H1 (cell line): Measurements from ENCODE around the gene POLR3F. TPM values are rescaled to one million over a fixed set of nuclear protein-coding genes. Genes with fewer than 3 reads are reported as not detected.
A peak's percentile ranks its signal among the peaks of the same experiment; 100 is the strongest.

Source experiments
- GABPA ChIP-seq: IDR thresholded peaks from 2 replicates; pipeline ENCODE4 v1.6.1; 2011; ENCODE audit warnings: mild to moderate bottlenecking, low read length, moderate library complexity, borderline replicate concordance; ENCODE audit not compliant: insufficient read depth
- KDM4A ChIP-seq: IDR thresholded peaks from one replicate; pipeline ENCODE4 v1.7.1; 2012; ENCODE audit warnings: low read depth, mild to moderate bottlenecking, moderate library complexity, low read length, inconsistent platforms; ENCODE audit not compliant: severe bottlenecking
- SIX5 ChIP-seq: IDR thresholded peaks from 2 replicates; pipeline ENCODE4 v1.6.1; 2011; ENCODE audit warnings: mild to moderate bottlenecking, low read depth, low read length
- SP4 ChIP-seq: IDR thresholded peaks from 2 replicates; pipeline ENCODE4 v1.6.1; 2012; ENCODE audit warnings: low read length, inconsistent platforms
- TEAD4 ChIP-seq: IDR thresholded peaks from 2 replicates; pipeline ENCODE4 v1.6.1; 2012; ENCODE audit warnings: low read depth, low read length, inconsistent platforms, mixed read lengths
- polyA plus RNA-seq, 7 experiments: library from polyadenylated mRNA; depleted of rRNA in 3 of 7; stranded (reverse) in 5 of 7; unstranded in 2 of 7; fragments of >200 nt in 5 of 7; fragments of 200-250 nt in 2 of 7; gene quantifications; 1 replicate in 5 of 7; 2 replicates in 1 of 7; 4 replicates in 1 of 7; pipeline versions ENCODE4 v1.2.1 to v1.2.3, GENCODE V29; 2011 to 2013; ENCODE audit warnings: missing spikeins in 2 of 7, mixed read lengths in 2 of 7
- total RNA-seq: library from RNA; stranded (reverse); fragmentation: NEBNext Ultra II Directional; extraction: Animal tissue kit (Norgen Biotek cat#: 25700); gene quantifications from 2 replicates; pipeline ENCODE4 v1.2.1, GENCODE V29; 2021
- TF ChIP-seq, protein P1 (sequence below): IDR thresholded peaks from 2 replicates; pipeline ENCODE4 v1.6.1; 2012; ENCODE audit warnings: low read length, inconsistent platforms
- TF ChIP-seq, protein P2 (sequence below): IDR thresholded peaks from 2 replicates; pipeline ENCODE4 v1.6.1; 2011; ENCODE audit warnings: low read depth, mild to moderate bottlenecking, low read length; ENCODE audit not compliant: insufficient read depth

POLR3F gene
- total and polyA plus RNA-seq, 2 of the 8 experiments (the other 6 are each of a cell fraction or from before 2014, with no cell fraction given), result 5.7 to 14.0 TPM

DNA sequence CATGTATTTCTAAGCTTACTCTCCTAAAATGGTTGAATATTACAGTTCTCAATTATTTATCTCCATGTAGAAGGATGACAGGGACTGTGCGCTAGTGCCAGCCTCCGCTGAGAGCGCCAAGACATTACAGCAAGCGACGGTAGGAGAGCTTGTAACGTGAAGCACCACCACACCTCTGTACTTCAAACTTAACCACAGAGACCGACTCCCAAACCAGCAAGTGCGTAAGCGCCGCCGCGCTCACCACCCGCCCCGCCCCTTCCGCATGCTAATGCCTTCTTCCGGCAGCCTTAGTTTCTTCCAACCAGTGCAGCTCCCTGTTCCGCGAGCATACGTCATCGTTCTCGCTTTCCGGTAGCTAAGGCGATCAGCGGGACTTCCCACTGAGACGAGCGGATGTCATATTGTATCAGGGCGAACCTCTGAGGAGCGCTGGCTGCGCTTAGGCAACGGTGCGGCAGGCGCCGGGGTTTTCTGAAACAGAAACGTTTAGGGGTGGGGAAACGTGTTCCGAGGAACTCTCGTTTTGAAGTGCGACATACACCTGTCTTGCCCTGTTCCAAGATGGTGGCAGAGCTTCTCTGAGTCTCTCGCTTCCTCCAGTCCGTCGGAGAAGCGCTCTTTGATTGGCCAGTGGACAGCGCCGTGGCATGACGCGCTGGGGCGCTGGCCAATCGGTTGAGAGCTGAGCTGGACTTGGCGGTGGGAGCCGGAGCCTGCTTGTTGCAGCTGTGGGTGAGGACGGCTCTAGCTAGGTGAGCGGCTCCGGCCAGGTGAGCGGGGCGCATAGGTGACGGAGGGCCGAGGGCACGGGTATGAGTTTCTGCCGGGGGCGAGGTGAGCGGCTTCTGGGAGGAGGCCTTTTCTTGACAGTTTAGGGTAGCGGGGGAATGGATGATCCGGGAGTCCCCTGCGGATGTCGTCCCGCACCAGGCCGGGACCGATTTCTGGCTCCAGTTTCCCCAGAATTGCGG, 40.3 kb downstream of the POLR3F start, which contains the start of gene SEC23B (continued):
- no peak for TF ChIP-seq SIX5
- TF ChIP-seq KDM4A, result peak; percentile 77
- TF ChIP-seq, protein P1, sequence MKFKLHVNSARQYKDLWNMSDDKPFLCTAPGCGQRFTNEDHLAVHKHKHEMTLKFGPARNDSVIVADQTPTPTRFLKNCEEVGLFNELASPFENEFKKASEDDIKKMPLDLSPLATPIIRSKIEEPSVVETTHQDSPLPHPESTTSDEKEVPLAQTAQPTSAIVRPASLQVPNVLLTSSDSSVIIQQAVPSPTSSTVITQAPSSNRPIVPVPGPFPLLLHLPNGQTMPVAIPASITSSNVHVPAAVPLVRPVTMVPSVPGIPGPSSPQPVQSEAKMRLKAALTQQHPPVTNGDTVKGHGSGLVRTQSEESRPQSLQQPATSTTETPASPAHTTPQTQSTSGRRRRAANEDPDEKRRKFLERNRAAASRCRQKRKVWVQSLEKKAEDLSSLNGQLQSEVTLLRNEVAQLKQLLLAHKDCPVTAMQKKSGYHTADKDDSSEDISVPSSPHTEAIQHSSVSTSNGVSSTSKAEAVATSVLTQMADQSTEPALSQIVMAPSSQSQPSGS, result peak; percentile 99
- no peak for TF ChIP-seq TEAD4
- no peak for TF ChIP-seq GABPA
- TF ChIP-seq SP4, result peak; percentile 72; the same call in 1 of the 2 replicates
- TF ChIP-seq, protein P2, sequence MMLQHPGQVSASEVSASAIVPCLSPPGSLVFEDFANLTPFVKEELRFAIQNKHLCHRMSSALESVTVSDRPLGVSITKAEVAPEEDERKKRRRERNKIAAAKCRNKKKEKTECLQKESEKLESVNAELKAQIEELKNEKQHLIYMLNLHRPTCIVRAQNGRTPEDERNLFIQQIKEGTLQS, result no peak
